Measurements from ENCODE around the gene IKZF5.

The IKZF5 gene

DNA sequence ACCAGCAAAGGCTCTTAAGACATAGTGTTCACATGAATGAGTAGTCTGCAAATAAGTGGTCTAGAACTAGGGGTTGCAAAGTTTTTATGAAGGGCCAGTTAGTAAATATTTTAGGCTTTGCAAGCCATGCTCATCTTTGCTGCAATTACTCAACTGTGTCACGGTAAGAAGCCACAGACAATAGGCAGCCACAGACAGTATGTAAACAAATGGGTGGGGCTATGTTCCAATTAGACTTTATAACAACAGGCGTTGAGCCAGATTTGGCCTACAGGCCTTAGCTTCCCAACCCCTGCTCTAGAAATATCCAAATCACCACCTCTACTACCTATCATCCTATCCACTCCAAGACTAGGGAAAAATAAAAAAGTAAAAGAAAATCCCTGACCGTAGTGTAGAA lies 9.2 kb downstream of the IKZF5 start:
- H2AFZ ChIP-seq (ENCODE audit: low read depth), result no peak overlapping the region
- no peaks in the 10 kb centered on the region; the same call in 1 of the 2 replicates for H4K20me1 ChIP-seq (ENCODE audit: insufficient read depth)
- H3K4me1 ChIP-seq (ENCODE audit: low read depth, poor library complexity, severe bottlenecking), result peaks cover 34% of the 10 kb centered on the region
- TF ChIP-seq, protein P1, sequence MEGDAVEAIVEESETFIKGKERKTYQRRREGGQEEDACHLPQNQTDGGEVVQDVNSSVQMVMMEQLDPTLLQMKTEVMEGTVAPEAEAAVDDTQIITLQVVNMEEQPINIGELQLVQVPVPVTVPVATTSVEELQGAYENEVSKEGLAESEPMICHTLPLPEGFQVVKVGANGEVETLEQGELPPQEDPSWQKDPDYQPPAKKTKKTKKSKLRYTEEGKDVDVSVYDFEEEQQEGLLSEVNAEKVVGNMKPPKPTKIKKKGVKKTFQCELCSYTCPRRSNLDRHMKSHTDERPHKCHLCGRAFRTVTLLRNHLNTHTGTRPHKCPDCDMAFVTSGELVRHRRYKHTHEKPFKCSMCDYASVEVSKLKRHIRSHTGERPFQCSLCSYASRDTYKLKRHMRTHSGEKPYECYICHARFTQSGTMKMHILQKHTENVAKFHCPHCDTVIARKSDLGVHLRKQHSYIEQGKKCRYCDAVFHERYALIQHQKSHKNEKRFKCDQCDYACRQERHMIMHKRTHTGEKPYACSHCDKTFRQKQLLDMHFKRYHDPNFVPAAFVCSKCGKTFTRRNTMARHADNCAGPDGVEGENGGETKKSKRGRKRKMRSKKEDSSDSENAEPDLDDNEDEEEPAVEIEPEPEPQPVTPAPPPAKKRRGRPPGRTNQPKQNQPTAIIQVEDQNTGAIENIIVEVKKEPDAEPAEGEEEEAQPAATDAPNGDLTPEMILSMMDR (conservative IDR thresholded peaks at IDR 0.05; ENCODE audit: low read depth, low read length), result no peak
- H3K9ac ChIP-seq, result no peak overlapping the region
- no peaks in the 10 kb centered on the region for H3K27me3 ChIP-seq (ENCODE audit: insufficient read depth, low read depth)
- H3K79me2 ChIP-seq (ENCODE audit: insufficient read depth, low read depth), result peaks cover 35% of the 10 kb centered on the region
- H3K27ac ChIP-seq, result no peak overlapping the region
- H3K4me3 ChIP-seq (IDR thresholded peaks at IDR 0.05; ENCODE audit: insufficient read depth, low read depth, low read length), result no peak overlapping the region
- no peaks in the 10 kb centered on the region; the same call in 1 of the 2 replicates for H3K36me3 ChIP-seq (ENCODE audit: insufficient read depth)
- H3K4me2 ChIP-seq, result no peak overlapping the region; the same call in 1 of the 2 replicates

DNA sequence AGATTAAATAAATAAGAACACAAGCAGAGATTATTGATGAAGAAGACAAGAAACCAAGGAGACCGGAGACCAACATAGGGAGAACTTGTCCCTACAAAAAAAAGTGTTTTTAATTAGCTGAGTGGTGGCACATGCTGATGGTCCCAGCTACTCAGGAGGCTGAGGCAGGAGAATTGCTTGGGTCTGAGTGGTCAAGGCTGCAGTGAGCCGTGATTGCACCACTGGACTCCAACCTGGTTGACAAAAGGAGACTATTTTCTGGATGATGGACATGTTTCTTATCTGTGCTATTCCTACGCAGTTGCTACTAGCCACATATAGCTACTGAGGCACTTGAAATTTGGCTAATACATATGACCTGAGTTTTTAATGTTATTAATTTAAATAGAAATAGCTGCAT lies 9.7 kb downstream of the IKZF5 start:
- no peaks in the 10 kb centered on the region; the same call in 1 of the 2 replicates for H3K36me3 ChIP-seq (ENCODE audit: insufficient read depth)
- H3K4me1 ChIP-seq (ENCODE audit: low read depth, poor library complexity, severe bottlenecking), result peaks cover 34% of the 10 kb centered on the region
- no peak overlapping the region for H3K27ac ChIP-seq
- H3K4me3 ChIP-seq (IDR thresholded peaks at IDR 0.05; ENCODE audit: insufficient read depth, low read depth, low read length), result no peak overlapping the region
- H3K79me2 ChIP-seq (ENCODE audit: insufficient read depth, low read depth), result peaks cover 31% of the 10 kb centered on the region
- H3K4me2 ChIP-seq, result no peak overlapping the region; the same call in 1 of the 2 replicates
- TF ChIP-seq, protein P1 (conservative IDR thresholded peaks at IDR 0.05; ENCODE audit: low read depth, low read length), result no peak
- no peak overlapping the region for H2AFZ ChIP-seq (ENCODE audit: low read depth)
- H3K9ac ChIP-seq, result no peak overlapping the region
- H4K20me1 ChIP-seq (ENCODE audit: insufficient read depth), result no peaks in the 10 kb centered on the region; the same call in 1 of the 2 replicates
- H3K27me3 ChIP-seq (ENCODE audit: insufficient read depth, low read depth), result no peaks in the 10 kb centered on the region

DNA sequence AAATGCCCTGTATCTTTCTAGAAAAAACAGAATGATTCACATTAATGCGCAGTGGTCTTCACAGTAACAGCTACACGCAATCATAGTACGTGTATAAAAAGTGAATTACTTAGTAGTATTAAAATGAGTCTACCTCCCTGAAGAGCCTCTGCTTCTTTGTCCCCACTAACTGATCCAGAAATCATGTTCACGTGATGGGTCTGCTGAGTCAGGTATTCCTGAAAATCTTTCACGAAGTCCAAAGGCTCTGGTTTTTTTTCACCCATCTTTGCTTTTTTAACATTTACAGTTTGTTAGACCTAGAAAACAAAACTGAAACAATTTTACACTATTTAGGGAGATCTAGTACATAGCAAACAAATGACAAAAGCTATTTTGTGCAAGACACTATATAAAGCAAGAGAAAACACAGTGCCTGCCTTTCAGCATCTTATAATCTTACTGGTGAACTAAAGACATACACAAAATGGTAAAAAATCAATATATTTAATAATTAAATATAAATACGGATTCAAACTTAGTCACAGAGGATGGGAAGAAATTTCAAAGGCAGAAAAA lies 10.2 kb downstream of the IKZF5 start:
- peaks cover 34% of the 10 kb centered on the region for H3K4me1 ChIP-seq (ENCODE audit: low read depth, poor library complexity, severe bottlenecking)
- no peaks in the 10 kb centered on the region; the same call in 1 of the 2 replicates for H4K20me1 ChIP-seq (ENCODE audit: insufficient read depth)
- H3K79me2 ChIP-seq (ENCODE audit: insufficient read depth, low read depth), result peaks cover 26% of the 10 kb centered on the region
- peak overlapping the region; percentile 16; the same call in 1 of the 2 replicates for H3K4me2 ChIP-seq
- TF ChIP-seq, protein P1 (conservative IDR thresholded peaks at IDR 0.05; ENCODE audit: low read depth, low read length), result no peak
- H3K36me3 ChIP-seq (ENCODE audit: insufficient read depth), result no peaks in the 10 kb centered on the region; the same call in 1 of the 2 replicates
- H3K27me3 ChIP-seq (ENCODE audit: insufficient read depth, low read depth), result no peaks in the 10 kb centered on the region
- H3K27ac ChIP-seq, result no peak overlapping the region; the same call in 1 of the 2 replicates
- H2AFZ ChIP-seq (ENCODE audit: low read depth), result no peak overlapping the region
- no peak overlapping the region for H3K9ac ChIP-seq
- no peak overlapping the region for H3K4me3 ChIP-seq (IDR thresholded peaks at IDR 0.05; ENCODE audit: insufficient read depth, low read depth, low read length)

DNA sequence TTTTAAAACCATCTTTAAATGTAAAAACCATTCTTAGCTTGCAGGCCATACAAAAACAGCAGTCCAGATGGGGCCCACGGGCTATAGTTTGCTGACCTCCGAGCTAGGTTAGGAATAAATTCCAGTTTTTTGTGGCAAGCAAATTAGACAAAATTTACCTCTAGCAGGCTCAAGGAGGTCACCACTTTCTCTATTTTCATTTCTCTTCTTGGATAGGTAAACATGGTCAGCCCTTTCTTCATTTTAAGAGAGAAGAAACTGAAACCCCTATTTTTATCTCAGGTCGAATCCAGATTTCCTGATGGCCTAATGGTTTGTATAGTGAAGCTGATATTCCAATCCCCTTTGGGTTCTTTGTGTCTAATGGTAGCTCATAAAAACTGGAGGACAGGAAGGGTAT lies 10.7 kb downstream of the IKZF5 start:
- Histone ChIP-seq H3K4me1 (ENCODE audit: low read depth, poor library complexity, severe bottlenecking) (peaks cover 34% of the 10 kb centered on the region), H3K36me3 (ENCODE audit: insufficient read depth) (no peaks in the 10 kb centered on the region; the same call in 1 of the 2 replicates), H3K4me2 (peak overlapping the region; percentile 16; the same call in 1 of the 2 replicates), H2AFZ (ENCODE audit: low read depth) (no peak overlapping the region), H3K79me2 (ENCODE audit: insufficient read depth, low read depth) (peaks cover 20% of the 10 kb centered on the region; the same call in 1 of the 2 replicates), H3K27me3 (ENCODE audit: insufficient read depth, low read depth) (no peaks in the 10 kb centered on the region), H3K27ac (no peak overlapping the region; the same call in 1 of the 2 replicates), H3K4me3 (IDR thresholded peaks at IDR 0.05; ENCODE audit: insufficient read depth, low read depth, low read length) (no peak overlapping the region), H4K20me1 (ENCODE audit: insufficient read depth) (no peaks in the 10 kb centered on the region; the same call in 1 of the 2 replicates), H3K9ac (no peak overlapping the region)
- TF ChIP-seq, protein P1 (conservative IDR thresholded peaks at IDR 0.05; ENCODE audit: low read depth, low read length), result no peak

Data from KMS-11 (cell line).